Measurements from ENCODE around the gene SMIM5.

SMIM5 gene

DNA sequence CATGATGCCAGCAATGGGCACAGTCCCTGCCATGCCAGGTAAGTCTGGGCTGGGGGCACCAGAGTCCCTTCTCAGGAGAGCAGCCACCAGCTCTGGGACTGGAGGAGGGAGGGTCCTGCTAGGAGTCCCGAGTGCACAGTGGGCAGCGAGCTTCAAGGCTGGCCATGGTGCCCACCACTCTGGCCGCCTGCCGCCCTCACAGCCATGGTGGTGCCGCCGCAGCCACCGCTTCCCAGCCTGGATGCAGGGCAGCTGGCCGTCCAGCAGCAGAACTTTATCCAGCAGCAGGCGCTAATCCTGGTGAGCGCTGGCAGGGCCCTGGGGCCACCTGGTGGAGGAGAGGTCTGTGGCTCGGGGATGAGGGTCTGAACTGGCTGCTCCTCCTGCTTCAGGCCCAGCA lies 17.9 kb upstream of the SMIM5 start:
- H3K9me3 ChIP-seq (ENCODE audit: control insufficient read depth in 5 of 5, low read length in 5 of 5): no peaks in the 10 kb centered on the region
- no peaks in the 10 kb centered on the region for H3K27me3 ChIP-seq (ENCODE audit: control insufficient read depth in 5 of 5, insufficient read depth in 4 of 5, low read length in 5 of 5)
- H3K4me3 ChIP-seq (ENCODE audit: low read depth in 1 of 5, low read length in 5 of 5): no peak overlapping the region
- peaks cover 0 to 94% (median 79%) of the 10 kb centered on the region in 5 donors for H3K36me3 ChIP-seq (ENCODE audit: control insufficient read depth in 5 of 5, insufficient read depth in 5 of 5, low read length in 5 of 5)
- no peaks in the 10 kb centered on the region for H3K4me1 ChIP-seq (ENCODE audit: control insufficient read depth in 5 of 5, insufficient read depth in 5 of 5, low read length in 5 of 5)
- no peak overlapping the region for H3K9ac ChIP-seq (ENCODE audit: low read length in 5 of 5)
- no peak overlapping the region for H3K27ac ChIP-seq (ENCODE audit: low read depth, low read length)

DNA sequence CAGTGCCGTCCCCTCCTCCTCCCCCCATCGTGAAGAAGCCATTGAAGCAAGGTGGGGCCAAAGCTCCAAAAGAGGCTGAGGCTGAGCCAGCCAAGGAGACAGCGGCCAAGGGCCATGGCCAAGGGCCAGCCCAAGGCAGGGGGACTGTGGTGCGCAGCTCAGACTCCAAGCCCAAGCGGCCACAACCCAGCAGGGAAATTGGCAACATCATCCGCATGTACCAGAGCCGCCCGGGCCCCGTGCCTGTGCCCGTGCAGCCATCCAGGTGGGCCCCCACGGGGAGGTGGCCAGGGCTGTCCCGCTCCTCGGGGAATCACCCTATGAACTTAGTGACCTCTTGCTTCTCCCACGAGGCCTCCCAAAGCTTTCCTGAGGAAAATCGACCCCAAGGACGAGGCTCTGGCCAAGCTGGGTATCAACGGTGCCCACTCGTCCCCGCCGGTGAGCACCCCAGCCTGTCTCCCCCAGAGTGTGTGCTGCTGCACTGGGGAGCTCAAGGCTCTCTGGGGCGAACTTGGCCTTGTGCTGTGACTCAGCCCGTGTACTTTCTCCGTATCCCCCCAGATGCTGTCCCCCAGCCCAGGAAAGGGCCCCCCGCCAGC lies 16.6 kb upstream of the SMIM5 start:
- Histone ChIP-seq H3K27me3 (ENCODE audit: control insufficient read depth in 5 of 5, insufficient read depth in 4 of 5, low read length in 5 of 5) (no peaks in the 10 kb centered on the region), H3K4me1 (ENCODE audit: control insufficient read depth in 5 of 5, insufficient read depth in 5 of 5, low read length in 5 of 5) (no peaks in the 10 kb centered on the region), H3K4me3 (ENCODE audit: low read depth in 1 of 5, low read length in 5 of 5) (no peak overlapping the region), H3K9ac (ENCODE audit: low read length in 5 of 5) (no peak overlapping the region), H3K36me3 (ENCODE audit: control insufficient read depth in 5 of 5, insufficient read depth in 5 of 5, low read length in 5 of 5) (peaks cover 0 to 98% (median 86%) of the 10 kb centered on the region in 5 donors), H3K27ac (ENCODE audit: low read depth, low read length) (no peak overlapping the region), H3K9me3 (ENCODE audit: control insufficient read depth in 5 of 5, low read length in 5 of 5) (no peaks in the 10 kb centered on the region)

DNA sequence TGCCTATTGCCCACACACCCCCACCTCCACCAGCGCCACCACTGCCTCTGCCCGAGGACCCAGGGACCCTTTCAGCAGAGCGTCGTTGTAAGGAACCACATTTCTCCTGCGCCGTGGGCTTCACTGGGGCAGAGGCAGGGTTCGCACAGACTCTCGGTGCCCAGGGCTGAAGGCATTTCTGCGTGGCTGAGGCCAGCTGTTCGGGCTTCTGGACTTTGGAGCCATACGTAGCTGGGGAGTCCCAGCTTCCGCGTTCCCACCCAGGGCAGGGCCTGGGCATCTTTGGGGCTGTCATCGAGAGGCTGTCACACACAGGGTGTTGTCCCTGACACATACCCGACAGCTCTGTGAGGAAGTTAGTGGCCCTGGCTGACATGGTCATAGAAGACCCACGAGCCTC lies 16.0 kb upstream of the SMIM5 start:
- H3K36me3 ChIP-seq (ENCODE audit: control insufficient read depth in 5 of 5, insufficient read depth in 5 of 5, low read length in 5 of 5): peaks cover 0 to 98% (median 86%) of the 10 kb centered on the region in 5 donors
- H3K9ac ChIP-seq (ENCODE audit: low read length in 5 of 5): no peak overlapping the region
- H3K27ac ChIP-seq (ENCODE audit: low read depth, low read length): no peak overlapping the region
- H3K4me1 ChIP-seq (ENCODE audit: control insufficient read depth in 5 of 5, insufficient read depth in 5 of 5, low read length in 5 of 5): no peaks in the 10 kb centered on the region
- no peak overlapping the region for H3K4me3 ChIP-seq (ENCODE audit: low read depth in 1 of 5, low read length in 5 of 5)
- H3K9me3 ChIP-seq (ENCODE audit: control insufficient read depth in 5 of 5, low read length in 5 of 5): no peaks in the 10 kb centered on the region
- H3K27me3 ChIP-seq (ENCODE audit: control insufficient read depth in 5 of 5, insufficient read depth in 4 of 5, low read length in 5 of 5): no peaks in the 10 kb centered on the region

DNA sequence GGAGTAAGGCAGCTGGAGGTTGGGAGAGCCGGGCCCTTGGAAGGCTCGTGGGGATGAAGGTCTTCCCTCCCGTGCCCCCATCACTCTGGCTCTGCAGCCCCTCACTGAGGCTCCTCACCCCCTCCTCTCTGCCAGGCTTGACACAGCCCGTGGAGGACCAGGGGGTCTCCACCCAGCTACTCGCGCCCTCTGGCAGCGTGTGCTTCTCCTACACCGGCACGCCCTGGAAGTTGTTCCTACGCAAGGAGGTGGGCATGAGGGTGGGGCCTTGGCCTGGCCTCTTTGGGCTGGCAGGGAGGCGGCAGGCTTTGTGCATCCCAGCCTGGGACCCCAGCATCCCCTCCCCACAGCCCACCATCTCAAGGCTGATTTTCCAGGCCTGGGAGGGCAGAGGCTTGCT lies 15.6 kb upstream of the SMIM5 start:
- no peak overlapping the region for H3K9ac ChIP-seq (ENCODE audit: low read length in 5 of 5)
- H3K27me3 ChIP-seq (ENCODE audit: control insufficient read depth in 5 of 5, insufficient read depth in 4 of 5, low read length in 5 of 5): no peaks in the 10 kb centered on the region
- no peak overlapping the region for H3K27ac ChIP-seq (ENCODE audit: low read depth, low read length)
- no peaks in the 10 kb centered on the region for H3K9me3 ChIP-seq (ENCODE audit: control insufficient read depth in 5 of 5, low read length in 5 of 5)
- H3K4me1 ChIP-seq (ENCODE audit: control insufficient read depth in 5 of 5, insufficient read depth in 5 of 5, low read length in 5 of 5): no peaks in the 10 kb centered on the region
- no peak overlapping the region for H3K4me3 ChIP-seq (ENCODE audit: low read depth in 1 of 5, low read length in 5 of 5)
- peaks cover 0 to 99% (median 85%) of the 10 kb centered on the region in 5 donors for H3K36me3 ChIP-seq (ENCODE audit: control insufficient read depth in 5 of 5, insufficient read depth in 5 of 5, low read length in 5 of 5)

DNA sequence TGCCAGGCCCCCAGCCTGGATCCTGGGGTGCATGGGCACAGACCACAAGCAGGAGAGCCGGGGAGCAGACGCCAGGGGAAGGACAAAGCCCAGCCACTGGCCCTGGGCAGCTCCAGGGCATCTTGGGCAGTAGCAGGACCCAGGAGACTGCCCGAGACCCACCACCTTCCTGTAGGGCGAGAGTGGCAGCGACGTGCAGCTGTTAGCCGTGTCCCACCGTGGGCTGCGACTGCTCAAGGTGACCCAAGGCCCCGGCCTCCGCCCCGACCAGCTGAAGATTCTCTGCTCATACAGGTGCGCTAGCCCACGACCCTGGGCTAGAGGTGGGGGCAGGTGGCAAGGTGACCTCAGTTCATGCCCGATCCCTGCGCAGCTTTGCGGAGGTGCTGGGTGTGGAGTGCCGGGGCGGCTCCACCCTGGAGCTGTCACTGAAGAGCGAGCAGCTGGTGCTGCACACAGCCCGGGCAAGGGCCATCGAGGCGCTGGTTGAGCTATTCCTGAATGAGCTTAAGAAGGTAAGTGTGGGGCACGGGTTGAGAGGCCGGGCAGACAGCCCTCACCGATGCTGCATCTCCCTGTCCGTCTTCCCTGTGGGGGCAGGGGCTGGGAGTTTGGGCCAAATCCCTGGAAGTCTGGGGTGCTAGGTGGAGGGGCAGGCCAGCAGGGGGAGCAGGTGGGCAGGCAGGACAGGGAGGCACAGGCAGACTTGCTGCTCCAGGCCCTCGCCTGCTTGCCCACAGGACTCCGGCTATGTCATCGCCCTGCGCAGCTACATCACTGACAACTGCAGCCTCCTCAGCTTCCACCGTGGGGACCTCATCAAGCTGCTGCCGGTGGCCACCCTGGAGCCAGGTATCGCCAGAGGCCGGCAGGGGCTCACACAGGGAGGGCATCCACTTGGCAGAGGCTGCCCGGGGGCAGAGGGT lies 13.5 kb upstream of the SMIM5 start:
- H3K9me3 ChIP-seq (ENCODE audit: control insufficient read depth in 5 of 5, low read length in 5 of 5): no peaks in the 10 kb centered on the region
- H3K4me3 ChIP-seq (ENCODE audit: low read depth in 1 of 5, low read length in 5 of 5): no peak overlapping the region
- no peak overlapping the region for H3K27ac ChIP-seq (ENCODE audit: low read depth, low read length)
- H3K27me3 ChIP-seq (ENCODE audit: control insufficient read depth in 5 of 5, insufficient read depth in 4 of 5, low read length in 5 of 5): no peaks in the 10 kb centered on the region
- H3K9ac ChIP-seq (ENCODE audit: low read length in 5 of 5): no peak overlapping the region
- H3K4me1 ChIP-seq (ENCODE audit: control insufficient read depth in 5 of 5, insufficient read depth in 5 of 5, low read length in 5 of 5): no peaks in the 10 kb centered on the region
- H3K36me3 ChIP-seq (ENCODE audit: control insufficient read depth in 5 of 5, insufficient read depth in 5 of 5, low read length in 5 of 5): peaks cover 0 to 95% (median 75%) of the 10 kb centered on the region in 5 donors

DNA sequence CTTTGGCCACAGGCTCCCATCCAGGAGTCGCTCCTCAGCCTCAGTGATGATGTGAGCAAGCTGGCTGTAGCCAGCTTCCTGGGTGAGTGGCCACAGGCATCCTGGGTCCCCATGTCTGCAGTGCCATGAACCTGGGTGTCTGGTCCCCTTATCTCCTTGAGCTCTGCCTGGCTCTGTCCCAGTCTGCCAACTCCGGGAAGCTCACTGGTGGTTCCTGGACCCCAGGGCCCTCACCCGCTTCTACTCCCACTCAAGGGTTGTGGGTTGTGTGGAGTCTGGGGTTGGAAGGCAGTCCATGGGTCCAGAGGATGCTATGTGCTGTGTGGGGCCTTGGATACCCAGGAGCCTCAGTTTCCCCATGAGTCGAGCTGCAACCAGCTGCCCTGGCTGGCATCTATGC lies 11.7 kb upstream of the SMIM5 start:
- no peaks in the 10 kb centered on the region for H3K27me3 ChIP-seq (ENCODE audit: control insufficient read depth in 5 of 5, insufficient read depth in 4 of 5, low read length in 5 of 5)
- H3K4me1 ChIP-seq (ENCODE audit: control insufficient read depth in 5 of 5, insufficient read depth in 5 of 5, low read length in 5 of 5): no peaks in the 10 kb centered on the region
- H3K27ac ChIP-seq (ENCODE audit: low read depth, low read length): no peak overlapping the region
- no peak overlapping the region for H3K4me3 ChIP-seq (ENCODE audit: low read depth in 1 of 5, low read length in 5 of 5)
- H3K9ac ChIP-seq (ENCODE audit: low read length in 5 of 5): no peak overlapping the region
- H3K36me3 ChIP-seq (ENCODE audit: control insufficient read depth in 5 of 5, insufficient read depth in 5 of 5, low read length in 5 of 5): peaks cover 0 to 96% (median 77%) of the 10 kb centered on the region in 5 donors
- H3K9me3 ChIP-seq (ENCODE audit: control insufficient read depth in 5 of 5, low read length in 5 of 5): no peaks in the 10 kb centered on the region

DNA sequence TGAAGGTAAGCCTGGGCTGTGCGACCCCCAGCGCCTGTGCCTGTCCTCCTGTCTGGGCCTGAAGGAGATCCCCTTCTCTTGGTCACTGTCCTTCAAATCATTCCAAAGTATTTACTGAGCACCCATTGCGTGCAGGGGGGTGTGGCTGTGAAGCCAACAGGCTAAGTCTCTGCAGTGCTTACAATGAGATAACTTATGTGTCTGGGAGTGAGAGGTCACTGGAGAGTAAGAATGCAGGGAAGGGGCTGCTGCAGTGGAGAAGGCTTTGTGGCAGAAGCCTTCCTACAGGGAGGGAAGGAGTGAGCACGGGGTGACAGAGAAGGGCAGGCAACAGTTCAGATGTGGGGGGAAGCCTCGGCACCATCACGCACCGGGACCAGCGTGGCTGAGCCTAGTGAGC lies 11.2 kb upstream of the SMIM5 start:
- Histone ChIP-seq H3K27me3 (ENCODE audit: control insufficient read depth in 5 of 5, insufficient read depth in 4 of 5, low read length in 5 of 5) (no peaks in the 10 kb centered on the region), H3K9me3 (ENCODE audit: control insufficient read depth in 5 of 5, low read length in 5 of 5) (no peaks in the 10 kb centered on the region), H3K4me3 (ENCODE audit: low read depth in 1 of 5, low read length in 5 of 5) (no peak overlapping the region), H3K9ac (ENCODE audit: low read length in 5 of 5) (no peak overlapping the region), H3K36me3 (ENCODE audit: control insufficient read depth in 5 of 5, insufficient read depth in 5 of 5, low read length in 5 of 5) (peaks cover 0 to 96% (median 79%) of the 10 kb centered on the region in 5 donors), H3K4me1 (ENCODE audit: control insufficient read depth in 5 of 5, insufficient read depth in 5 of 5, low read length in 5 of 5) (no peaks in the 10 kb centered on the region), H3K27ac (ENCODE audit: low read depth, low read length) (no peak overlapping the region)

DNA sequence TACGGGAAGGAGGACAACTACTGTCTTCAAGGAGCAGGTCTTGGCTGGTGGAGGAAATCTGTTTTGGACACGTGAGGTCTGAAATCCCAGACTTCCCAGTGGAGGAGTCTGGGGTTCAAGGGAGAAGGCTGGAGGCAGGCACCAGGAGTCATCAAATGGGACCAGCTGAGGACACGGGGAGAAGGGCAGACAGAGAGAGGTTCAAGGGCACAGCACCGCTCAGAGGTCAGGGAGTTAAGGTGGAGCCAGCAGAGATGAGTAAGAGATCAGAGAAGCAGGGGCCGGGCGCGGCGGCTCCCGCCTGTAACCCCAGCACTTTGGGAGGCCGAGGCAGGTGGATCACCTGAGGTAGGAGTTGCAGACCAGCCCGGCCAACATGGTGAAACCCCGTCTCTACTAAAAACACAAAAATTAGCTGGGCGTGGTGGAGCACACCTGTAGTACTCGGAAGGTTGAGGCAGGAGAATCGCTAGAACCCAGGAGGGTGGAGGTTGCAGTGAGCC lies 10.4 kb upstream of the SMIM5 start:
- Histone ChIP-seq H3K4me3 (ENCODE audit: low read depth in 1 of 5, low read length in 5 of 5) (no peak overlapping the region), H3K27me3 (ENCODE audit: control insufficient read depth in 5 of 5, insufficient read depth in 4 of 5, low read length in 5 of 5) (no peaks in the 10 kb centered on the region), H3K9me3 (ENCODE audit: control insufficient read depth in 5 of 5, low read length in 5 of 5) (no peaks in the 10 kb centered on the region), H3K27ac (ENCODE audit: low read depth, low read length) (no peak overlapping the region), H3K4me1 (ENCODE audit: control insufficient read depth in 5 of 5, insufficient read depth in 5 of 5, low read length in 5 of 5) (no peaks in the 10 kb centered on the region), H3K36me3 (ENCODE audit: control insufficient read depth in 5 of 5, insufficient read depth in 5 of 5, low read length in 5 of 5) (peaks cover 0 to 93% (median 75%) of the 10 kb centered on the region in 5 donors), H3K9ac (ENCODE audit: low read length in 5 of 5) (no peak overlapping the region)

DNA sequence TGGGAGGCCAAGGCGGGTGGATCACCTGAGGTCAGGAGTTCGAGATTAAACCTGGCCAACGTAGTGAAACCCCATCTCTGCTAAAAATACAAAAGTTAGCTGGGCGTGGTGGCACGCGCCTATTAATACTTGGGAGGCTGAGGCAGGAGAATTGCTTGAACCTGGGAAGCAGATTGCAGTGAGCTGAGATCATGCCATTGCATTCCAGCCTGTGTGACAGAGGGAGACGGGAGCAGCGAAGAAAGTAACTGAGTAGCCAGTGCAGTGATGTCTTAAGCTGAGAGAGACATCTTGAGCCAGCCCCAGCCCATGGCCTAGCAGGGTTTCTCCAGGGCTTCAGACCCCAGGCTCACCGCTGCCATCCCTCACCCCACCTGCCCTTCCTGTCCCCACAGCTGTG lies 9.8 kb upstream of the SMIM5 start:
- no peaks in the 10 kb centered on the region for H3K9me3 ChIP-seq (ENCODE audit: control insufficient read depth in 5 of 5, low read length in 5 of 5)
- H3K9ac ChIP-seq (ENCODE audit: low read length in 5 of 5): no peak overlapping the region
- peaks cover 0 to 88% (median 71%) of the 10 kb centered on the region in 5 donors for H3K36me3 ChIP-seq (ENCODE audit: control insufficient read depth in 5 of 5, insufficient read depth in 5 of 5, low read length in 5 of 5)
- H3K27me3 ChIP-seq (ENCODE audit: control insufficient read depth in 5 of 5, insufficient read depth in 4 of 5, low read length in 5 of 5): no peaks in the 10 kb centered on the region
- no peak overlapping the region for H3K27ac ChIP-seq (ENCODE audit: low read depth, low read length)
- H3K4me1 ChIP-seq (ENCODE audit: control insufficient read depth in 5 of 5, insufficient read depth in 5 of 5, low read length in 5 of 5): no peaks in the 10 kb centered on the region
- no peak overlapping the region for H3K4me3 ChIP-seq (ENCODE audit: low read depth in 1 of 5, low read length in 5 of 5)

DNA sequence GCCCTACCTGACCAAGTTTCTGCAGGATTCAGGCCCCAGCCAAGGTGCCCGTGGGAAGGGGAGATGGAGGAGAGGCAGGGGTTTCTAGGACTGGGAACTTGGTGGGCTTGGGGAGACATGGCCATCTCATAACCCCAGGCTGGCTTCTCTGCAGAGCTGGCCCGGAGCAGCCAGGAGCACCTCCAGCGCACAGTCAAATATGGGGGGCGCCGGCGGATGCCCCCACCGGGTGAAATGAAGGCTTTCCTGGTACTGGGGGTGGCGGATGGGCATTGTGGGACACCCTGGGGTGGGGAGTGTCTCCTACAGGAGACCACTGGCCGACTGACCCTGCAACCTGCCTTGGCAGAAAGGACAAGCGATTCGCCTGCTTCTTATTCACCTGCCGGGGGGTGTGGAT lies 9.2 kb upstream of the SMIM5 start:
- Histone ChIP-seq H3K4me3 (ENCODE audit: low read depth in 1 of 5, low read length in 5 of 5) (no peak overlapping the region), H3K9ac (ENCODE audit: low read length in 5 of 5) (no peak overlapping the region), H3K4me1 (ENCODE audit: control insufficient read depth in 5 of 5, insufficient read depth in 5 of 5, low read length in 5 of 5) (no peaks in the 10 kb centered on the region), H3K9me3 (ENCODE audit: control insufficient read depth in 5 of 5, low read length in 5 of 5) (no peaks in the 10 kb centered on the region), H3K27me3 (ENCODE audit: control insufficient read depth in 5 of 5, insufficient read depth in 4 of 5, low read length in 5 of 5) (no peaks in the 10 kb centered on the region), H3K27ac (ENCODE audit: low read depth, low read length) (no peak overlapping the region), H3K36me3 (ENCODE audit: control insufficient read depth in 5 of 5, insufficient read depth in 5 of 5, low read length in 5 of 5) (peaks cover 0 to 81% (median 68%) of the 10 kb centered on the region in 5 donors)
